Ectodermal cell (in vitro differentiated cells): ENCODE data around the gene ZNF77.

Source experiments
- H3K27ac ChIP-seq: 2 replicates; pipeline ENCODE4 v1.7.0; 2013; ENCODE audit warnings: mild to moderate bottlenecking, low read depth, low read length; ENCODE audit not compliant: insufficient read depth, poor library complexity, severe bottlenecking
- H3K27me3 ChIP-seq: 2 replicates; pipeline ENCODE4 v1.7.0; 2013; ENCODE audit warnings: mild to moderate bottlenecking, low read length; ENCODE audit not compliant: insufficient read depth, control insufficient read depth, poor library complexity, severe bottlenecking
- H3K36me3 ChIP-seq: one replicate; pipeline ENCODE4 v1.7.0; 2013; ENCODE audit warnings: low read length; ENCODE audit not compliant: control insufficient read depth, insufficient read depth
- H3K4me1 ChIP-seq: one replicate; pipeline ENCODE4 v1.7.0; 2013; ENCODE audit warnings: low read length; ENCODE audit not compliant: control insufficient read depth, insufficient read depth
- H3K4me3 ChIP-seq: 2 replicates; pipeline ENCODE4 v1.7.0; 2013; ENCODE audit warnings: low read depth, low read length, control low read depth; ENCODE audit not compliant: insufficient read depth
- H3K9me3 ChIP-seq: 2 replicates; pipeline ENCODE4 v1.7.0; 2013; ENCODE audit warnings: mild to moderate bottlenecking, low read length, moderate library complexity; ENCODE audit not compliant: control insufficient read depth
- WGBS, 2 experiments: methylation state at CpG; one replicate each; pipeline ENCODE4 v1.1.7; 2013; ENCODE audit warnings: missing lambda C conversion rate in 2 of 2; 5-methylcytosine and 5-hydroxymethylcytosine counted together

Gene ZNF77

DNA sequence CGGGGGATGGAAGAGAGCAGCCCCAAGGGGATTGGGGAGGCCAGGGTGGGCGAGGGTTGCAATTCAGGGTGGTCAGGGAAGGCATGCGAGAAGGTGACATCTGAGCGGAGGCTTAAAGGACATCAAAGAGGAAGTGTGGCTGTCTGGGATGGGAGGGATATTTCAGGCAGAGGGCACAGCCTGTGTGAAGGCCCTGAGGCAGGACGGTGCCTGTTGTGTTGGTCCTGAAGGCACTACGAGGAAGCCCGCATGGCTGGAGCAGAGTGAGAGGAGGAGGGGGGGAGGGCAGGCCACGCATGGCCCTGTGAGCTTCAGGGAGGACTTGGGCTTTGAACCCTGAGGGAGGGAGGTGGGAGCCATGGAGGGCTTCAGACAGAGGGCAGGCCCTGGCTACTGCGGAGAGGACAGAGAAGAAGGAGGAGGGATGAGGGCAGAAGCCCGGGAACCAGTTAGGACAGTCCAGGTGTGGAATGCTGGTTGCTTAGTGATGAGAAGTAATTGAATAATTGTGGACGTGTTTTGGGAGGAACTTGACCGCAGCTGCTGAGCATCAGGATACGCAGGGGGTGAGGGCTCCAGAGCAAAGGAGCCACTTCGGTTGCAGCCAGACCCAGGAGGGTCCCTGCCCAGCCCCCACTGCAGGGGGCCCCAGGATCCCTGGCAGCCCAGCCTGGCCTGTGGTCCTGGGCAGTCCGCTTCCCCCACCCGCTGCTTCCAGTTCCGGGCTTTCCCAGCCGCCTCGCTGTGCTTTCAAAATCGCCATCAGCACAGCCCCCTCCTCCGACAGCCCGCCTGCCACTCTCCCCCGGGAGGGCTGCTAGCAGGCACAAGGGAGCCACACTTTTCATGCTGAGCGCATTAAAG is 38.8 kb upstream of the ZNF77 start:
- H3K4me1 ChIP-seq: peaks cover 30% of the 10 kb centered on the region
- H3K27ac ChIP-seq: no peak overlapping the region
- peaks cover 92% of the 10 kb centered on the region for H3K27me3 ChIP-seq
- H3K9me3 ChIP-seq: no peaks in the 10 kb centered on the region
- 8 to 9% methylated on average over 24 of the region's 24 CpGs for WGBS, 2 experiments
- H3K36me3 ChIP-seq: no peaks in the 10 kb centered on the region
- H3K4me3 ChIP-seq: peak overlapping the region; percentile 6

DNA sequence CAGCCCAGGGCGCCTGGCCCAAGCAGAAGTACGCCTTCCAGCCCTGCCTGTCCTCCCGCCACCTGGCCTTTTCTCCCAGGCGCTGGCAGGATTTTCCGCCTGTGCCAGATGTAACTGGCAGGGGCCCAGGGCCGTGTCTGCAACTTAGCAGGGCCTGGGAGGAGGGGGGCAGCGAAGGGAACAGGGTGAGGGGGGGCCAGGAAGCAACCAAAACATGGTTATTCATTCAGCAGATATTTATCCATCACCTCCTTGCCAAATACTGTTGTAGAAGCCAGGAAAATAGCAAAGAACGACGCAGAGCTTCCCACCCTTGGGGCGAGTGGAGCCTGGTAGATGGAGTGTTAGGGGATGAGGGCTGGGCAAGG is 38.2 kb upstream of the ZNF77 start:
- no peak overlapping the region for H3K27ac ChIP-seq
- H3K4me1 ChIP-seq: peaks cover 30% of the 10 kb centered on the region
- no peaks in the 10 kb centered on the region for H3K9me3 ChIP-seq
- WGBS, 2 experiments: 19 to 20% methylated on average over 10 of the region's 10 CpGs
- H3K4me3 ChIP-seq: no peak overlapping the region
- peaks cover 92% of the 10 kb centered on the region for H3K27me3 ChIP-seq
- no peaks in the 10 kb centered on the region for H3K36me3 ChIP-seq

DNA sequence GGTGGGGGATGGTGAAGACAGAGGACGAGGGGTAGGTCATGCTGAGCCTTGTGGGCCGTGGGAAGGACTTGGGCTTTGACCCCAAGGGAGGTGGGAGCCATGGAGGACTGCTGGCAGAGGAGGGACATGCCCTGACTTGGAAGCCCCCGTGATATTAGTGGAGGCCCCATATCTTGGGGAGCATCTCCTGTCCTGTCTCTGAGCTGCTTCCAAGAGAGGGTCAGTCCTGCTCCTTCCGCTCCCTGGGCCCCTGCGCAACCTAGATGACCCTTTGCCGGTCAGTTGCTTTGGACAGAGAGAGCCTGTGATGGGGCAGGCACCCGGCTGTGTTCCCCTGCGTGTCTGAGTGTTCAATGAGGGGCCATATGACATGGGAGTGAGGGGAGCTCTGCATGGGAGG is 37.8 kb upstream of the ZNF77 start:
- Histone ChIP-seq H3K27ac (peak overlapping the region; percentile 23), H3K4me1 (peaks cover 30% of the 10 kb centered on the region), H3K4me3 (no peak overlapping the region), H3K9me3 (no peaks in the 10 kb centered on the region), H3K36me3 (no peaks in the 10 kb centered on the region), H3K27me3 (peaks cover 92% of the 10 kb centered on the region)
- 46 to 47% methylated on average over 8 of the region's 8 CpGs for WGBS, 2 experiments

DNA sequence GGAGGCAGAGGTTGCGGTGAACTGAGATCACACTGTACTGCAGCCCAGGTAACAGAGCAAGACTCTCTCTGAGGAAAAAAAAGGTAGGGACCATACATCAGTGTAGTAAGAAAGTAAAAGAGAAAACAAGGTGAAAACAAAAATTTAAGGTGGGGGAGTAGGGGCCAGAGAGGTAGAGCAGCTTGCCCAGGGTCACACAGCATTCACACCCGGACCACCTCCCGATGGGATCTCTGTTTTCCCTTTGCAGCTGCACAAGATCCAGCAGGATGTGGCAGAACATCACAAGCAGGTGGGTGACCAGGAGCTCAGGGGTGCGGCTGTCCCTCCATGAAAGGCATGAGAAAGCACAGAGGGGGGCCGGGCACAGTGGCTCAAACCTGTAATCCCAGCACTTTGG is 37.1 kb upstream of the ZNF77 start:
- Histone ChIP-seq H3K4me1 (peaks cover 28% of the 10 kb centered on the region), H3K27me3 (peaks cover 95% of the 10 kb centered on the region), H3K27ac (no peak overlapping the region), H3K9me3 (no peaks in the 10 kb centered on the region), H3K4me3 (no peak overlapping the region), H3K36me3 (no peaks in the 10 kb centered on the region)
- WGBS, 2 experiments: 77 to 88% methylated on average over 5 of the region's 5 CpGs

DNA sequence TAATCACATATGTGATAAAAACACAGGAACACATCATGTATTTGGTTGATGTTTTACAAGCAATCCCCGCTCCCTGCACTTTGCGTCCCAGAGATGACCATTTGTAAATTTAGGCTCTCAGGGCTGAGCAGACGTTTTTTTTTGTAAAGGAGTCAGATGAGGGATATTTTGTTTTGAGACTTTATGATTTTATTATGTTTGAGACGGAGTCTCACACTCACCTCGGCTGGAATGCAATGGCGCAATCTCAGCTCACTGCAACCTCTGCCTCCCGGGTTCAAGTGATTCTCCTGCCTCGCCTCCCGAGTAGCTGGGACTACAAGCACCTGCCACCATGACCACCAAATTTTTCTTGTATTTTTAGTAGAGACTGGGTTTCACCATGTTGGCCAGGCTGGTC is 34.0 kb upstream of the ZNF77 start:
- H3K4me1 ChIP-seq: peaks cover 26% of the 10 kb centered on the region
- H3K36me3 ChIP-seq: no peaks in the 10 kb centered on the region
- H3K27me3 ChIP-seq: peaks cover 98% of the 10 kb centered on the region
- 88 to 89% methylated on average over 9 of the region's 9 CpGs for WGBS, 2 experiments
- H3K9me3 ChIP-seq: no peaks in the 10 kb centered on the region
- no peak overlapping the region for H3K27ac ChIP-seq
- no peak overlapping the region for H3K4me3 ChIP-seq

DNA sequence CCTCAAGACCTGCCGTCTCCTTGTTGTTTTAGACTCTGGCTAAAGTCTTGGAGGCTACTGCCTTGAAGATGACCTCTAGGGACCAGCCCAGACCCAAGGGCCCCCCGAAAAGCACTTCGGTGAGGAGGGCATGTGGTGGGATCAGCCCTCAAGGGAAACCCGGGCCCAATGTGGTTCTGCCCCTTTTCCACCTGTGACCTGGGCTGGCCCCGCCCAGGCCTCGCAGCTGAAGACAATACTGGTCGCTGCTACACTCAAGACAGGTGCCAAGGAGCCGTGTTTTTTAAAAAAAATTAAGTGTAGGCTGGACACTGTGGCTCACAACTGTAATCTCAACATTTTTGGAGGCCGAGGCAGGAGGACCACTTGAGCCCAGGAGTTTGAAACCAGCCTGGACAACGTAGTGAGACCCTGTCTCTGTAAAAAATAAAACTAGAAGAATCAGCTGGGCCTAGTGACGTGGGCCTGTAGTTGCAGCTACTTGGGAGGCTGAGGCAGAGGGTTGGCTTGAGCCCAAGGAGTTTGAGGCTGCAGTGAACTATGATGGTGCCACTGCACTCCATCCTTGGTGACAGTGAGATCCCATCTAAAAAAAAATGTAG is 33.5 kb upstream of the ZNF77 start:
- WGBS, 2 experiments: 69 to 71% methylated on average over 11 of the region's 11 CpGs
- H3K9me3 ChIP-seq: no peaks in the 10 kb centered on the region
- H3K27me3 ChIP-seq: peaks cover 97% of the 10 kb centered on the region
- H3K4me1 ChIP-seq: peaks cover 23% of the 10 kb centered on the region
- no peak overlapping the region for H3K27ac ChIP-seq
- no peak overlapping the region for H3K4me3 ChIP-seq
- no peaks in the 10 kb centered on the region for H3K36me3 ChIP-seq

DNA sequence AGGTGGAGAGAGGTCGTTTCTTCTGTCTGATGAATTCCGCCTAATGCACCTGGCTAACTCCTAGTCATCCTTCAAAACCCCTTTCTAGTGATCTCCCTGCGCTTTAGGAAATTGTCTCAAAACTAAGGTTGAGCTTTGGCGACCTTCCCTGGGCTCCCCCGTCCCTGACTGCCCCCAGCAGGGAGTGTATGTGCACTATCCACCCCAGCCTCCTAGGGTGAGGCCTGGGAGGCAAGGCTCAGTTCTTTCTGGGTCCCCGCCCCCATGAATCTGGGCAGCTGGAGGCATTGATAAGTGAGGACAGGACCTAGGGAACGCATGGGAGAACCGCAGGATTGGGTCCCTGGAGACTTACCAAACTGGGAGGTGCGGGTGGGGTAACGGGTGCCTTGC is 33.0 kb upstream of the ZNF77 start:
- Histone ChIP-seq H3K27me3 (peaks cover 93% of the 10 kb centered on the region), H3K9me3 (no peaks in the 10 kb centered on the region), H3K4me1 (peaks cover 18% of the 10 kb centered on the region), H3K36me3 (no peaks in the 10 kb centered on the region), H3K27ac (no peak overlapping the region), H3K4me3 (peak overlapping the region; percentile 6)
- WGBS, 2 experiments: 19 to 20% methylated on average over 10 of the region's 10 CpGs

DNA sequence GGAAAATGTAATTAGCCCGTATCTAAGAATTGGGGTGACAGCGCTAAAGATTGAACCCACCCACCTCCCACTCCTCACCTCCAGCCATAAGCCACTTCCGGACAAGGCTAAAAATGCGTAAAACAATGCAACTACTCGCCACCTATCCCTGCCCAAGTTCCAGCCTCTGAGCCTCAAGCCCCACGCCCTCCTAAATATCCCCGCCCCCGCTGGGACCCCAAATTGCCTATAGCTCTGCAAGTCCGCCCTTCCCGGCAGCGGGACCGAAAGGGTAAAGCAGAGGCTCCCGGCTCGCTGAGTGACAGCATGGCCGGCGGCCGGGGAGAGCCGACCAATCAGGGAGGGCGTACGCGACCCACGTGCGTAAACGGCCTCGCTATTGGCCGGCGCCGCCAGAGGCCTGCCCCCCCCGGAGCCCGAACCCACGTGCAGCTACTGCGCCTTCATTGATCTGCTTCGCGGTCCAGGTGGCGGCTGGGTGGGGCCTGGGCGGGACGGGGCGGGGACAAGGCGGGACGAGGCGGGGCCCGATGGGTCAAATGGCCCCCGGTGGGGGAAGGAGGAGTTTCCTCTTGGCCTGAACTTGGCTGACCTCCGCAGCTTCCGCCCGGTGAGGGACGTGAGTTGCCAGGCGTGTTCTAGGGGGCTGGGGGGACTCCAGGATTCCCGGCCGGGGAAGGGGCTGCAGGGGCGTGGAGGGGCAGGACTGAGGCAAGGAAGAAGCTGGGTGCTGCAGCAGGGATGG is 32.4 kb upstream of the ZNF77 start, which contains the start of gene TLE6:
TLE6 (plus strand) TSS at position 564 of the 745 bp plus-strand sequence. CDS start 670 bp downstream, outside the sequence.
- 1% methylated on average over 51 of the region's 51 CpGs for WGBS, 2 experiments
- H3K9me3 ChIP-seq: no peaks in the 10 kb centered on the region
- H3K27ac ChIP-seq: no peak within 1 kb of the TSS

DNA sequence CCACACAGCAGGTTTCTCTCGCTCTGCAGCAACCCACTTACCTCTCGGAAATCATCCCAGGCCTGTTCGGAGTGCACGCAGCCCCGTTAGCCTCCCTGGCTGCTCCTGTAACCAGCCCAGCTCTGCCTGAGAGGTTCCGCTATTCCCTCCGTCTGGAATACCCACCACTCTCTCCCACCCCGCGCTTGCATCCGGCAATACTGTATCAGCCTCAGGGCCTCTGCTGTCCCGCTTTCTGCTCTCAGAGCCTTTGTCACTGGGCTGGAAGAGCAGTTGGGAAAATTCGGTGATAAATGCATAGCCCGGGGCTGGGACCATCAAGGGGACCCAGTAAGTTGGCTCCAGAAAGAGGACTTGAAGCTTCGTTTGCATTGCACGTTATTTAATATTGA is 31.8 kb upstream of the ZNF77 start:
- Histone ChIP-seq H3K4me1 (peaks cover 14% of the 10 kb centered on the region), H3K9me3 (no peaks in the 10 kb centered on the region), H3K27ac (no peak overlapping the region), H3K4me3 (peak overlapping the region; percentile 15), H3K27me3 (peaks cover 82% of the 10 kb centered on the region), H3K36me3 (no peaks in the 10 kb centered on the region)
- 9 to 10% methylated on average over 15 of the region's 15 CpGs for WGBS, 2 experiments

More for the DNA sequence above, 32.4 kb upstream of the ZNF77 start, which contains the start of gene TLE6:
- H3K36me3 ChIP-seq: no peaks in the 10 kb centered on the region
- peak within 1 kb of the TSS; percentile 15 for H3K4me3 ChIP-seq
- H3K4me1 ChIP-seq: peaks cover 14% of the 10 kb centered on the region
- peaks cover 87% of the 10 kb centered on the region for H3K27me3 ChIP-seq
